ENCODE results near the gene DXO.

The DXO gene

DNA sequence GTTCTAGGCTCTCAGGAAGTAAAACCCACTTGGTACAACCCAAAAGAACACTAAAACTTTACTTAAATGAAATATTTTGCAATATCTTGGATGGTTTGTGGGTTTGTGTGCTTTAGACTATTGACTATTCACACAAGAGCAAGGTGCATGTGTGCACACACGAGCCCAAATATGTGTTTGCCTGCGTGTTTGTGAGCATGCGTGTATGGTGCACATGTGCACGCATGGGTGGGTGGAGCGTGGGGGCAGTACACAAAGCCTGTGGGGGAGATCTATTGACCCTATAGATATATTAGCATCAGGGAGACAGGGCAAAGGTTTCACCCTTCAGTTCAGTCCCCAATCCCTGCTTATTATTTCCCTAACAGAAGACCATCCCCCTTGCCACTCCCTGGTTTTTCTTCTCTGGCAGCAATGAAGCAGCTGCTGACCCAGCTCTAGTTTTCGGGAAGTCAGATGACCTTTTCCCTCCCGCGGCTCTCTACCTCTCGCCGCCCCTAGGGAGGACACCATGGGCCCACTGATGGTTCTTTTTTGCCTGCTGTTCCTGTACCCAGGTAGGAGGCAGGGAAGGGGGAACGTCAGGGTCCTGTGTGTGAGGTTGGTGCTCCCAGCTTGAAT, 44.6 kb downstream of the DXO start, which contains the start of gene C2:
C2 (plus strand) TSS at position 476 of the 621 bp plus-strand sequence; CDS start at position 512, 36 bp downstream.
- H3K9me3 ChIP-seq: no peaks in the 10 kb centered on the region
- H3K27ac ChIP-seq: no peak within 1 kb of the TSS
- TF ChIP-seq Cebpa-rat (IDR thresholded peaks at IDR 0.05): no peak
- no peaks in the 10 kb centered on the region for H3K27me3 ChIP-seq
- no peaks in the 10 kb centered on the region for H3K36me3 ChIP-seq
- H3K4me3 ChIP-seq: no peak within 1 kb of the TSS
- no peak within 1 kb of the TSS for H3K9ac ChIP-seq
- no peaks in the 10 kb centered on the region for H4K20me1 ChIP-seq
- no peak within 1 kb of the TSS for H3K4me2 ChIP-seq
- H3K4me1 ChIP-seq: no peaks in the 10 kb centered on the region

DNA sequence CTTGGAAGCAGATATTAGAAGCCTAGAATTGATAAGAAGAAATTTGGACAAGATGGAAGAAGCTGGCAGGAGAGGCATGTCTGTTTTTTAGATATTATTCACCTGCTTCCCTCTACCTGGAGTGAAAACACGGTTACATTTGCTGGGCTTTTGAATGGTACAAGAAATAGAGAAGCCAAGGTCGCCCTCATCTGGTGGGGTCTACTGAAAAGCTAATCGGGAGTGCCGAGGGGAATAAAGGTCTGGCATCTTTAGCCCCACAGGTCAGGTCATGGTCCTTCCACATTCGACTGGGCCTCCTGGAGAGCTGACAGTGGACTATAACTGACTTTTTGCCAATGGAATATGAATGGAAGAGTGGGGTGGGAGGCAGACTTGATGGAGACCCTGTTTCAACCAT, 49.0 kb downstream of the DXO start:
- TF ChIP-seq Cebpa-rat (IDR thresholded peaks at IDR 0.05): no peak
- H3K9ac ChIP-seq: no peak overlapping the region
- H3K4me2 ChIP-seq: no peak overlapping the region
- H3K9me3 ChIP-seq: no peaks in the 10 kb centered on the region
- no peak overlapping the region for H3K4me3 ChIP-seq
- no peaks in the 10 kb centered on the region for H3K27me3 ChIP-seq
- H3K4me1 ChIP-seq: no peaks in the 10 kb centered on the region
- no peak overlapping the region for H3K27ac ChIP-seq
- H3K36me3 ChIP-seq: no peaks in the 10 kb centered on the region
- H4K20me1 ChIP-seq: no peaks in the 10 kb centered on the region

DNA sequence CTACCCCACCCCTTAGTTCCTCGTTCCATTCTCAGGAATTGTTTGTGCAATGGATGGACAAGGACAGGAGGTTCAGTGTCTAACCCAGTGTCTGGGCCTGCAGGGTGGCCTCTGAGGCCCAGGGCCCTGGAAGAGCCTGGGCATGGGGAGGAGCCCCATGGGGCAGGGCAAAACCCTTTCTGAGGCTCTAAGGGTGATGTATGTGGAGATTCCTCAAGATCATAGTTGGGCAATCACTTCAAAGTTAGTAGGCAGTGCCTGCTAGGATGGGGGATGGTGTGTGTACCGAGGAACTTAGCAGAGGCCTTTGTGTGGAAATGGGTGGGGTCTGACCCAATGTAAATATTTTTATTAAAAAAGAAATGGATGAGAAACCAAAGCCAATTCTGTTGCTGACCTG, 51.1 kb downstream of the DXO start:
- H3K4me3 ChIP-seq: no peak overlapping the region
- no peak overlapping the region for H3K4me2 ChIP-seq
- no peak overlapping the region for H3K9ac ChIP-seq
- no peak for TF ChIP-seq Cebpa-rat (IDR thresholded peaks at IDR 0.05)
- H3K36me3 ChIP-seq: no peaks in the 10 kb centered on the region
- no peaks in the 10 kb centered on the region for H3K9me3 ChIP-seq
- no peak overlapping the region for H3K27ac ChIP-seq
- H4K20me1 ChIP-seq: no peaks in the 10 kb centered on the region
- no peaks in the 10 kb centered on the region for H3K4me1 ChIP-seq
- H3K27me3 ChIP-seq: no peaks in the 10 kb centered on the region

All from BLaER1 (cell line).